NCI-H2029 treated with DMSO at 0.1 percent for 48 hours (cell line): ENCODE results near the gene NAGLU.
"Not testable (repeated sequence)": the region's sequence is repeated elsewhere in the genome, so short reads cannot be mapped to it uniquely, and the experiment has no call there.

Source experiments
- DNase-seq: peaks from one replicate; lab custom pipeline; 2025; lab: John Stamatoyannopoulos, UW

NAGLU gene

GRCh38 chr17:42521666-42522262 lies 14.3 kb upstream of the NAGLU start:
- no peak for DNase-seq

GRCh38 chr17:42522263-42522790 lies 13.7 kb upstream of the NAGLU start:
- no peak for DNase-seq

GRCh38 chr17:42522798-42523278 lies 13.2 kb upstream of the NAGLU start:
- no peak for DNase-seq

- no peak for DNase-seq
Measured at GRCh38 chr17:42525221-42525620, 10.8 kb upstream of the NAGLU start.

GRCh38 chr17:42526031-42526444 lies 10.0 kb upstream of the NAGLU start:
- DNase-seq, result no peak

GRCh38 chr17:42527932-42528331 lies 8.1 kb upstream of the NAGLU start:
- no peak for DNase-seq

- DNase-seq, result no peak
Measured at GRCh38 chr17:42529061-42529460, 7.0 kb upstream of the NAGLU start.

- no peak for DNase-seq
Measured at GRCh38 chr17:42530952-42531454, 5.0 kb upstream of the NAGLU start.

- no peak for DNase-seq
Measured at GRCh38 chr17:42531455-42532354, 4.3 kb upstream of the NAGLU start.

GRCh38 chr17:42535155-42536047 lies 640 bp upstream of the NAGLU start:
- DNase-seq, result no peak

- DNase-seq, result no peak
Measured at GRCh38 chr17:42536372-42537155, 523 bp downstream of the NAGLU start.

GRCh38 chr17:42537156-42537805 lies 1.2 kb downstream of the NAGLU start:
- no peak for DNase-seq

GRCh38 chr17:42537826-42538451 lies 1.9 kb downstream of the NAGLU start:
- DNase-seq, result no peak

GRCh38 chr17:42538482-42538881 lies 2.4 kb downstream of the NAGLU start:
- DNase-seq, result no peak

GRCh38 chr17:42540558-42540957 lies 4.5 kb downstream of the NAGLU start:
- DNase-seq, result not testable (repeated sequence)

GRCh38 chr17:42541041-42541833 lies 5.2 kb downstream of the NAGLU start:
- DNase-seq, result no peak

GRCh38 chr17:42543190-42544079 lies 7.4 kb downstream of the NAGLU start:
- no peak for DNase-seq

GRCh38 chr17:42544874-42545283 lies 8.8 kb downstream of the NAGLU start:
- no peak for DNase-seq
